NOMO-1 treated with DMSO at 0.1 percent for 48 hours (cell line): ENCODE measurements around the gene YWHAB.

Experiments used
- DNase-seq: peaks from one replicate; lab custom pipeline; 2025; ENCODE audit not compliant: unreplicated experiment; lab: John Stamatoyannopoulos, UW

Gene YWHAB

DNA sequence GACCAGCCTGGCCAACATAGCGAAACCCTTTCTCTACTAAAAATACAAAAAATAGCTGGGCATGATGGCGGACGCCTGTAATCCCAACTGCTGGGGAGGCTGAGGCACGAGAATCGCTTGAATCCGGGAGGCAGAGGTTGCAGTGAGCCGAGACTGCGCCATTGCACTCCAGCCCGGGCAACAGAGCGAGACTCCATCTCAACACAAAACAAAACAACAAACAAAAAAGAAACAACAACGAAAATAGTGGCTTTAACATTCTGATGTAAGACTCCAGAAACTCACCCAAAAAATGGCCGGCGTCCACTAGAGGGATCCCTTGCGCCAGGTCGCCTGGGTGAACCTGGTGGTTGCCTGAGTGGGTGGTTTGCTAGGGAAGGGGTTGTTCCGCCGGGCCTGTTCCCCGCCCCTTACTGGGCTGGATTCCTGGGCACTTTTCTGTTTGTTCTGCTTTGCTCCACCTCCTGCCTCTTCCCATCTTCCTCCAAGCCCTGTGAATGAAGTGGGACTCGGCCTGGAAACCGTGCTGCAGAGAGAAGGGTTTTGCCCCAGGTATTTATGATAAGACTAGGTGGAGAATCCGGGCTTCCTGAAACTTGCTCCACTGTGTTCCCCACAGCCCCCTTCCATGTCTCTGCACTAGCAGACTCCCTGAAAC is 25.9 kb downstream of the YWHAB start:
- DNase-seq = peak; percentile 16

DNA sequence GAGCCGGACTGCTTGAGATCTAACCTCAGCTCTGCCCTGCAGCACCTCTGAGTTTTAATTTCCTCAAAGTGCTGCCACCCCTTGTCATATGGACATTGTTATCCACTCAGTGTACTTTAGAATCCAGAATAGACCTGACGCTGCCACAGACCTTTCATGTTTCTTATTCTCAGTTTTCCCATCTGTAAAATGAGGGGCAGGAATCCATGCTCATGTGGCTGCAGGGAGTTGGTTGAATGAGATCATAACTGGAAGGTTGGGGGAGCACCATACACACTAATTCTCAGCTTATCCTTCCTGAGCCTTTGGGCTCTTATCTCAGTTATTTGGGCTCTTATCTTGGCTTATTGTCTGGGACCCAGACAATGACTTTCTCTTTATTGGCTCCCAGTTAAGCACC is 26.7 kb downstream of the YWHAB start:
- DNase-seq = no peak

GRCh38 chr20:44914924-44915323 is 29.4 kb downstream of the YWHAB start:
- DNase-seq = no peak

DNA sequence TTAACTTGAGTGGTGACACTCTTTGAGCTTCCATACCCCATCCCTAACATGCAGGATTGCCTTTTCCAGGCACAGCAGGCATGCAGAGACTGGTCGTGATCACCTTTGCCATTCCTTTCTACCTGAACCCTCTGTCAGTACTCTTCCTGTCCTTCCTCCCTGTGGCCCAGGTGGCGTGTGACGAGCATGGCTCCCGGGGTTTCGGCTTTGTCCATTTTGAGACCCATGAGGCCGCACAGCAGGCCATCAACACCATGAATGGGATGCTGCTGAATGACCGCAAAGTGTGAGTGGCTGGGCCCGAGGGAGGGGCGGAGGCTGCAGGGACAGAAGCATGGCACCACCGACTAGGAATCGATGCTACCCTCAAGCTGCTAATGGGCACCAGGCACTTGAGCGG is 31.1 kb downstream of the YWHAB start:
- DNase-seq = no peak

DNA sequence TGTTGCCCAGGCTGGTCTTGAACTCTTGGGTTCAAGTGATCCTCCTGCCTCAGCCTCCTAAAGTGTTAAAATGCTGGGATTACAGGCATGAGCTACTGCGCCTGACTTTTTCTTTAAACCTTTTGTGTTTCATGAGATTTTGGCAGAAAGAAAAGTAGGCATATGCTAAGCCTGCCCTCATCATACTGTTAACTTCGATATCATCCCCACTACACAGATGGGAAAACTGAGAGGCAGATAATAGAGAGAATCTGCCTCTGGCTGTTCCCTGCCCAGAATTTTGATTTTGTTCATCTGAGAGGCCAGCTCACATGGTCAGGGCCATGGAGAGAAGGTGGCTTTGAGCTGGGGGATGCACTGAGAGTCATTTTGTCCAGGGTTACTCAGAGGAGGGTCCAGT is 31.9 kb downstream of the YWHAB start:
- DNase-seq = no peak

DNA sequence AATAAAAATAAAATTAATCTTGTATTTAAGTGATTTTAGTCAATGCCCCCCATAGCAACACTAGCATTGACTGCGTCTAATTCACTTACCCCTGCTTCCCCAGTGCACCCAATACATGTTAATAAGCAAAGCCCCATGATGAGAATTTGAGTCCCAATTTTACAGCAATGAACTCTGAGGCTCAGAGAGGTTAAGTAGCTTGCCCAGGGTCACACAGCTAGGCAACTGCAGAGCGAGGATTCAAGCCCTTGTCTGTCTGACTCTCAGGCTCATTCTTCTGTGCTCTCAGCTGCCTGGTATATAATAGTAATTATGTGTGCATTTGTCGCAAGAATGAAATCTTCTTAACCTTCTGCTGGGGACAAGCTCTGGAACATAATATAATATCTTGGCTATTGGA is 32.8 kb downstream of the YWHAB start:
- DNase-seq = no peak

GRCh38 chr20:44918761-44919160 is 33.3 kb downstream of the YWHAB start:
- DNase-seq = no peak

- no peak for DNase-seq
Observed at GRCh38 chr20:44921447-44921846, 35.9 kb downstream of the YWHAB start.

DNA sequence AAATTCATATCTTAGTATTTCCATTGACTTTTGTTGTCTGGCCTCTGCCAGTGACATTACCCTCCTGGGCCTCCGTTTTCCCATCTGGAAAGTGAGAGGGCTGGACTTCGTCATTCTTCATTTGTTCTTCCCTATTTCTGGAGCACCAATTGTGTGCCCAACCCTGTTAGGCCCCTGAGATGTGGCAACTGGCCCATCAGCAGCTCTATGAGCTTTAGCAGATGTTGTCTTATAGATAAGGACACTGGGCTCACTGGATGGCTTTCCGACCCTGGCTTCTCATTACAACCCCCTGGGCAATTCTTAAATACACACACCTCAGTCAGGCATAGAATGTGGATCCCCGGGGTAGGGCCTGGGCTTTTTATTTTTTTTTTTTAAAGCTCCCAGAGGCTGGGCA is 39.0 kb downstream of the YWHAB start:
- no peak for DNase-seq

DNA sequence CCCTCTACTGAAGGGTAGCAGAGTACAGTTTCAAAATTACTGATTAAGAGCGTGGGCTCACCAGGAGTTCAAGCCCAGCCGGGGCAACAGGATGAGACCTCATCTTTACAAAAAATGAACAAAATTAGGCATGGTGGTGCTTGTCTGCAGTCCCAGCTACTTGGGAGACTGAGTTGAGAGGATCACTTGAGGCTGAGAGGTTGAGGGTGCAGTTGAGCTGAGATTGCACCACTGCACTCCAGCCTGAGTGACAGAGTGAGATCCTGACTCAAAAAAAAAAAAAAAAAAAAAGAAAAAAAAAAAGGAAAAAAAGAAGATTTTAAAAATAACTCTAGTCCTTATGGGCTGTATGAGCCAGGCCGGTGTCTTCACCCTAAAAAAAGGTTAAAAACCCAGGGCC is 43.1 kb downstream of the YWHAB start:
- no peak for DNase-seq

DNA sequence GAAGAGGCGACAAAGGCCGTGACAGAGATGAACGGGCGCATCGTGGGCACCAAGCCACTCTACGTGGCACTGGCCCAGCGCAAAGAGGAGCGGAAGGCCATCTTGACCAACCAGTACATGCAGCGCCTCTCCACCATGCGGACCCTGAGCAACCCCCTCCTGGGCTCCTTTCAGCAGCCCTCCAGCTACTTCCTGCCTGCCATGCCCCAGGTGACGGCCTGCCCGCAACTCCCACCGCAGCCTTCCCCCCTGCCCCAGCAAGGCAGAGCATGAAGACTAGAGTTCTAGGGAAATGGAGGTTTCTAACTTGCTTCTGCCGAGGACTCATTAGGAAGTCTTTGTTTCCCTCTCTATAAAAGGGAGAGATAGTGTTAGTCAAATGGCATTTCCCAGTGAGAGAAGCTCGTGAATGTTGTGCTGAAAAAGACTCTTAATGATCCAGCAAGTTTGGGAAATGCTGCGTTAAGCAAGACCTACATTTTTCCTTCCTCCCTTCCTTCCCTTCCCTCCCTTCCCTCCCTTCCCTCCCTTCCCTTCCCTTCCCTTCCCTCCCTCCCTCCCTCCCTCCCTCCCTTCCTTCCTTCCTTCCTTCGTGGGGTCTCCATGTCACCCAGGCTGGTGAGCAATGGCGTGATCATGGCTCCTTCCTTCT is 45.1 kb downstream of the YWHAB start:
- no peak for DNase-seq

- DNase-seq = no peak
Observed at GRCh38 chr20:44931911-44932310, 46.4 kb downstream of the YWHAB start.

DNA sequence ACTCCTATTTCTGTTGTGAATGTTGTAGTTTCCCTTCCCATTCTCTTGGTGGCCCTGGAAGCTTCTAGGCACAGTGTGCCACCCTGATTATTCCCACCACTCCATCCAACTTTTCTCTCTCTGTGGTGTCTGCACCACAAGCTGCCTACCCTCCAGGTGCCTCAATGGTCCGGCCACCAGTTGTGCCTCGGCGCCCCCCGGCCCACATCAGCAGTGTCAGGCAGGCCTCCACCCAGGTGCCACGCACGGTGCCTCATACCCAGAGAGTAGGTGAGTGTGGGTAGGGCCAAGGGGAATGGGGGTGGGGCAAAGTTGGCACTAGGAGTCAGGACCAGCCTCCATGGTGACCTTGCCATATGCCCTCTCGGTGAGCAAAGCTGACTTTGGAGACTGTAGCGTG is 47.4 kb downstream of the YWHAB start:
- DNase-seq = no peak

- DNase-seq = no peak
Observed at GRCh38 chr20:44936510-44936909, 51.0 kb downstream of the YWHAB start.

- no peak for DNase-seq
Observed at GRCh38 chr20:44938637-44939036, 53.1 kb downstream of the YWHAB start.

- no peak for DNase-seq
Observed at GRCh38 chr20:44941120-44941691, 55.7 kb downstream of the YWHAB start.

GRCh38 chr20:44942264-44942973 is 56.9 kb downstream of the YWHAB start:
- no peak for DNase-seq

DNA sequence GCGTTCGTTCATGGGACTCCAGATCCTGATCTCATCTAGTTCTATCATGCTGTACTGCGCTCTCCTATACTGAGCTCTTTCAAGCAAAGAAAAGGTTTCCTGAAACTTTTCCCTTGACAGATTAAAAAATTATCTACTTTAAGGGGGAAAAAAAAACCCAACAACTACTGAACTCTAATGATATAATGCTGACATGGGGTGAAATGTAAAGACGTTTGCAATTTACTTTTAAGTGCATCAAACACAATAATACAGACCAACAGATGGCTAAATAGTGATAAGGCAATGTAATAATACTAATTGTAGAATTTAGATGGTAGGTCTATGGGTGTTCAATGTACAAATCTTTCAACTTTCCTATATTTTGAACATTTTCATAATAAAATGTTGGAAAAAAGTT is 58.3 kb downstream of the YWHAB start:
- no peak for DNase-seq

DNA sequence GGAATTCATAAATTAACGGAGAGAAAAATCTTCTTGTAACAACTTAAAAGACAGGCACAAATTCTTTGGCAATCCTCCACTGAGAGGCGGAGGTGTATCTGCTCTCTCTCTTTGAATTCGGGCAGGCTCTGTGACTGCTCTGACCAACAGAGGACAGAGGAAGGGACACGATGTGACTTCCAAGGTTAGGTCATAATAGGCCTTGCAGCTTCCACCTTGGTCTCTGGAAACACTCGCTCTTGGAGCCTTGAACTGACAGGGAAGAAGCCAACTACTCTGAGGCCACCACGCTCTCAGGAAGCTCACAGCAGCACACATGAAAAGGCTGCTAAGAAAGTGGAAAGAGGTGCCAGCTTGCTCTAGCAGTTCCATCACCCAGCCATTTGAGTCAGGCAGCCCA is 59.8 kb downstream of the YWHAB start:
- no peak for DNase-seq

DNA sequence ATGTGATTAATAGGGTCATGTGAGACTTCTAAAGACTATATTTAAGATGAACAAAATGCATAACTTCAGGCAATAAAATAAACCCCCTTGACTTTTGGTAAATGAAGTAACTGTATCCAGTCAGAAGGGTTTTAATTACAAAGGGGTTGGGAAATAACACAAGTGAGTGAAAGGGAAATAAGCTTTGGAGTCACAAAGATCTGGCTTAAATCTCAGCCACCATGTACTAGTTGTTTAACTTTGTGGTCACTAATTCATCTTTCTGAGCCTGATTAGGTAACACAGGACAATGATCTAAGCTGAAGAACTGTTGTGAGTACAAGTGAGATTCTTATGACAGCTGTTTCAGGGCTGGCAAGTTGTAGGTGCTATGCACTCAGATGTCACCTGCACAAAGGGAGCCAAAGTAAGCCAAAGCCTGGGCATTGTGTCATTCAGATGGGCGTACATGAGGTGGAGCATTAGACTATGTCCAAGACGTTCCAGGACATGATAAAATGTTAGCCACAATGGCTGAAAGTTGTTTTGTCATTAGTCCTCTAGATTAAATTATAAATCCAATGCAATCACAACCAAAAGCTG is 60.9 kb downstream of the YWHAB start:
- no peak for DNase-seq

DNA sequence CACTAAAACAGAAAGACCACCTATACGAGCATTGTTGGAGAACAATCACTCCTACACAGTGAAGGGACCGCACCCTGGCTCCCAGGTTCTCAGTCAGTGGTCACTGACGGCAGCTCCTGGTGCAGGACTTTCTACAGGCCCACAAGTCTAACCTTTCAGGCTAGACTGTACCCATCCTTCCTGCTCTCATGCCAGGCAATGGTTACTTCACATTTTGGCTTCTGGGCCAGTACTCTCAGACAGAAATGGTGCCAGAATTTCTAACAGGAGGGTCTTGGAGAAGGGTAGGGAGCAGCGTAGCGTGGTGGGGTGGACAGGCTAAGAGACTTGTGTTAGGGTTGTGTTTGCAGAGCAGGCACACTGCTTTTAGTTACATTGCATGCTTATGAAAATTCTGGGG is 62.6 kb downstream of the YWHAB start:
- DNase-seq = no peak

GRCh38 chr20:44948513-44948912 is 63.0 kb downstream of the YWHAB start:
- no peak for DNase-seq
